Ecto neural progenitor cell (in vitro differentiated cells): ENCODE results near the gene SFN.

Experiments used
- DNase-seq: peaks from one replicate; pipeline ENCODE4 v3.0.0-alpha.2; 2018; ENCODE audit warnings: low spot score

The SFN gene

GRCh38 chr1:26911399-26912146 is 48.6 kb downstream of the SFN start:
- DNase-seq: no peak

GRCh38 chr1:26912147-26912490 is 49.2 kb downstream of the SFN start:
- DNase-seq: no peak

- DNase-seq: no peak
Observed at GRCh38 chr1:26913389-26913753, 50.4 kb downstream of the SFN start.
